SK-N-DZ (cell line): ENCODE results near the gene SHISA9.

ENCODE experiments used
- DNase-seq: peaks from one replicate; pipeline ENCODE4 v3.0.0-alpha.2; 2015; ENCODE audit warnings: low spot score

Gene SHISA9

GRCh38 chr16:13113741-13114140, 212.3 kb downstream of the SHISA9 start:
- DNase-seq = no peak

- DNase-seq = no peak
Observed at GRCh38 chr16:13118091-13118490, 216.7 kb downstream of the SHISA9 start.

- DNase-seq = no peak
Observed at GRCh38 chr16:13120091-13120490, 218.7 kb downstream of the SHISA9 start.

- DNase-seq = no peak
Observed at GRCh38 chr16:13120557-13120956, 219.2 kb downstream of the SHISA9 start.

GRCh38 chr16:13123991-13124390, 222.6 kb downstream of the SHISA9 start:
- DNase-seq = no peak

- DNase-seq = no peak
Observed at GRCh38 chr16:13127144-13127543, 225.7 kb downstream of the SHISA9 start.

GRCh38 chr16:13130586-13130985, 229.2 kb downstream of the SHISA9 start:
- no peak for DNase-seq

- DNase-seq = no peak
Observed at GRCh38 chr16:13134836-13135235, 233.4 kb downstream of the SHISA9 start.

GRCh38 chr16:13136901-13137300, 235.5 kb downstream of the SHISA9 start:
- DNase-seq = no peak

- no peak for DNase-seq
Observed at GRCh38 chr16:13138528-13138927, 237.1 kb downstream of the SHISA9 start.

GRCh38 chr16:13139661-13140241, 238.4 kb downstream of the SHISA9 start:
- DNase-seq = no peak

- DNase-seq = no peak
Observed at GRCh38 chr16:13143551-13143950, 242.2 kb downstream of the SHISA9 start.

- no peak for DNase-seq
Observed at GRCh38 chr16:13146829-13147228, 245.4 kb downstream of the SHISA9 start.

- no peak for DNase-seq
Observed at GRCh38 chr16:13148294-13148693, 246.9 kb downstream of the SHISA9 start.

GRCh38 chr16:13148836-13149235, 247.4 kb downstream of the SHISA9 start:
- DNase-seq = no peak

- DNase-seq = no peak
Observed at GRCh38 chr16:13150181-13150885, 248.9 kb downstream of the SHISA9 start.

- no peak for DNase-seq
Observed at GRCh38 chr16:13153696-13154095, 252.3 kb downstream of the SHISA9 start.

GRCh38 chr16:13154799-13155198, 253.4 kb downstream of the SHISA9 start:
- DNase-seq = no peak

GRCh38 chr16:13155377-13155776, 254.0 kb downstream of the SHISA9 start:
- DNase-seq = no peak

- DNase-seq = no peak
Observed at GRCh38 chr16:13155780-13156179, 254.4 kb downstream of the SHISA9 start.

GRCh38 chr16:13157082-13157481, 255.7 kb downstream of the SHISA9 start:
- DNase-seq = no peak

- DNase-seq = no peak
Observed at GRCh38 chr16:13158427-13158826, 257.0 kb downstream of the SHISA9 start.

- no peak for DNase-seq
Observed at GRCh38 chr16:13165024-13165423, 263.6 kb downstream of the SHISA9 start.
